ENCODE measurements around the gene BBS2. TPM values are rescaled to one million over a fixed set of nuclear protein-coding genes. Genes with fewer than 3 reads are reported as not detected.

BBS2 gene
- total and polyA plus RNA-seq, 4 donors: 7.1 to 13.8 (median 11.1) TPM

DNA sequence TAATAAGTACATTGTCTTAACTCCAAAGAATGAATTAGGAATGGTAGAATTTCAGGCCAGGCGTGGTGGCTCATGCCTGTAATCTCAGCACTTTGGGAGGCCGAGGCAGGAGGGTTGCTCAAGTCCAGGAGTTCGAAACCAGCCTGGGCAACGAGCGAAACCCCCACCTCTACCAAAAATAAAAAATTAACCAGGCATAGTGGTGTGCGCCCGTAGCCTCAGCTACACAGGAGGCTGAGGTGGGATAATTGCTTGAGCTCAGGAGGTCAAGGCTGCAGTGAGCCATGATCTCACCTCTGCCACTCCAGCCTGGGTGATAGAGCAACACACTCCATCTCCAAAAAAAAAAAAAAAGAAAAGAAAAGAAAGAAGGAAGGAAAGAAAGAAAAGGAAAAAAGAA lies 18.5 kb upstream of the BBS2 start (continued):
- TF ChIP-seq GABPA (IDR thresholded peaks at IDR 0.05 in 1 of 2, conservative IDR thresholded peaks at IDR 0.05 in 1 of 2) (no peak), HNF4A (conservative IDR thresholded peaks at IDR 0.05) (no peak), FOXA1 (IDR thresholded peaks at IDR 0.05) (no peak), NR2F2 (IDR thresholded peaks at IDR 0.05) (no peak)

GRCh38 chr16:56534847-56535383 lies 15.1 kb upstream of the BBS2 start:
- no peak overlapping the region for H3K9ac ChIP-seq (ENCODE audit: low read depth in 1 of 2, low read length in 2 of 2)
- H3K9me3 ChIP-seq (ENCODE audit: control insufficient read depth in 4 of 4, low read length in 3 of 4): no peaks in the 10 kb centered on the region
- no peaks in the 10 kb centered on the region for H3K36me3 ChIP-seq (ENCODE audit: control insufficient read depth in 4 of 4, insufficient read depth in 3 of 4, low read depth in 1 of 4, low read length in 3 of 4)
- H3K4me1 ChIP-seq (ENCODE audit: control insufficient read depth in 4 of 4, insufficient read depth in 4 of 4, low read length in 3 of 4): no peaks in the 10 kb centered on the region
- TF ChIP-seq ATF3 (IDR thresholded peaks at IDR 0.05) (no peak), HNF4A (conservative IDR thresholded peaks at IDR 0.05) (no peak), FOXA2 (IDR thresholded peaks at IDR 0.05) (no peak), RXRA (IDR thresholded peaks at IDR 0.05) (no peak)
- TF ChIP-seq, protein P1, sequence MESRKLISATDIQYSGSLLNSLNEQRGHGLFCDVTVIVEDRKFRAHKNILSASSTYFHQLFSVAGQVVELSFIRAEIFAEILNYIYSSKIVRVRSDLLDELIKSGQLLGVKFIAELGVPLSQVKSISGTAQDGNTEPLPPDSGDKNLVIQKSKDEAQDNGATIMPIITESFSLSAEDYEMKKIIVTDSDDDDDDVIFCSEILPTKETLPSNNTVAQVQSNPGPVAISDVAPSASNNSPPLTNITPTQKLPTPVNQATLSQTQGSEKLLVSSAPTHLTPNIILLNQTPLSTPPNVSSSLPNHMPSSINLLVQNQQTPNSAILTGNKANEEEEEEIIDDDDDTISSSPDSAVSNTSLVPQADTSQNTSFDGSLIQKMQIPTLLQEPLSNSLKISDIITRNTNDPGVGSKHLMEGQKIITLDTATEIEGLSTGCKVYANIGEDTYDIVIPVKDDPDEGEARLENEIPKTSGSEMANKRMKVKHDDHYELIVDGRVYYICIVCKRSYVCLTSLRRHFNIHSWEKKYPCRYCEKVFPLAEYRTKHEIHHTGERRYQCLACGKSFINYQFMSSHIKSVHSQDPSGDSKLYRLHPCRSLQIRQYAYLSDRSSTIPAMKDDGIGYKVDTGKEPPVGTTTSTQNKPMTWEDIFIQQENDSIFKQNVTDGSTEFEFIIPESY (IDR thresholded peaks at IDR 0.05): no peak
- 89% methylated on average over 8 of the region's 8 CpGs for WGBS
- H3K27ac ChIP-seq (ENCODE audit: low read depth in 1 of 2, low read length in 2 of 2): no peak overlapping the region
- H3K4me3 ChIP-seq (ENCODE audit: low read depth in 1 of 3, low read length in 3 of 3): no peak overlapping the region
- no peak for DNase-seq (ENCODE audit: low spot score)
- H3K27me3 ChIP-seq (ENCODE audit: control insufficient read depth in 4 of 4, insufficient read depth in 4 of 4, low read length in 3 of 4): no peaks in the 10 kb centered on the region

DNA sequence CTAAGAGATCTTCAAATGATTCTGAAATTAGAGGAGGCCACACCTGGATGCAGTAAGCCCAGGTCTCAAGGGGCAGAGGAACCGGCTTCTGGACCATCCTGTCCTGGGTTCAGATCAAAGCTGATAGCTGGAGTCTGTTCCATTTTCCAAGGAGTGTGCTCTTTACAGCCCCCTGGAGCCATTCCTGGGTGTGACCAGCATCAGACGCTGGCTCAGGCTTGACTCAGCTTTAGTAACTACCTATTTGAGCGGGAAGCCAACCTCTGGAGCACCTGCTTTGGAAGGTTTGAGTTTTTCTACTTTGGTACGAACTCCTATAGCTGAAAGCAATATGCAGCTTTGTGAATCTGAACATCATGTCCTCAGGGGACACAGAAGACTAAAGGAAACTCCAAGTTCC lies 12.9 kb upstream of the BBS2 start:
- H3K9me3 ChIP-seq (ENCODE audit: control insufficient read depth in 4 of 4, low read length in 3 of 4): no peaks in the 10 kb centered on the region
- no peak overlapping the region for H3K4me3 ChIP-seq (ENCODE audit: low read depth in 1 of 3, low read length in 3 of 3)
- H3K36me3 ChIP-seq (ENCODE audit: control insufficient read depth in 4 of 4, insufficient read depth in 3 of 4, low read depth in 1 of 4, low read length in 3 of 4): no peaks in the 10 kb centered on the region
- no peaks in the 10 kb centered on the region for H3K4me1 ChIP-seq (ENCODE audit: control insufficient read depth in 4 of 4, insufficient read depth in 4 of 4, low read length in 3 of 4)
- WGBS: 78% methylated on average over 4 of the region's 4 CpGs
- H3K9ac ChIP-seq (ENCODE audit: low read depth in 1 of 2, low read length in 2 of 2): no peak overlapping the region
- TF ChIP-seq TAF1 (conservative IDR thresholded peaks at IDR 0.05): no peak
- TF ChIP-seq, protein P2, sequence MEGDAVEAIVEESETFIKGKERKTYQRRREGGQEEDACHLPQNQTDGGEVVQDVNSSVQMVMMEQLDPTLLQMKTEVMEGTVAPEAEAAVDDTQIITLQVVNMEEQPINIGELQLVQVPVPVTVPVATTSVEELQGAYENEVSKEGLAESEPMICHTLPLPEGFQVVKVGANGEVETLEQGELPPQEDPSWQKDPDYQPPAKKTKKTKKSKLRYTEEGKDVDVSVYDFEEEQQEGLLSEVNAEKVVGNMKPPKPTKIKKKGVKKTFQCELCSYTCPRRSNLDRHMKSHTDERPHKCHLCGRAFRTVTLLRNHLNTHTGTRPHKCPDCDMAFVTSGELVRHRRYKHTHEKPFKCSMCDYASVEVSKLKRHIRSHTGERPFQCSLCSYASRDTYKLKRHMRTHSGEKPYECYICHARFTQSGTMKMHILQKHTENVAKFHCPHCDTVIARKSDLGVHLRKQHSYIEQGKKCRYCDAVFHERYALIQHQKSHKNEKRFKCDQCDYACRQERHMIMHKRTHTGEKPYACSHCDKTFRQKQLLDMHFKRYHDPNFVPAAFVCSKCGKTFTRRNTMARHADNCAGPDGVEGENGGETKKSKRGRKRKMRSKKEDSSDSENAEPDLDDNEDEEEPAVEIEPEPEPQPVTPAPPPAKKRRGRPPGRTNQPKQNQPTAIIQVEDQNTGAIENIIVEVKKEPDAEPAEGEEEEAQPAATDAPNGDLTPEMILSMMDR (IDR thresholded peaks at IDR 0.05; ENCODE audit: low read depth, low read length, missing input control): no peak
- no peak for TF ChIP-seq RAD21 (IDR thresholded peaks at IDR 0.05)
- TF ChIP-seq YY1 (IDR thresholded peaks at IDR 0.05): no peak
- no peak for TF ChIP-seq MAX (IDR thresholded peaks at IDR 0.05)
- TF ChIP-seq, protein P1 (IDR thresholded peaks at IDR 0.05): no peak
- TF ChIP-seq GABPA (IDR thresholded peaks at IDR 0.05 in 1 of 2, conservative IDR thresholded peaks at IDR 0.05 in 1 of 2): no peak
- TF ChIP-seq RXRA (IDR thresholded peaks at IDR 0.05): no peak
- no peaks in the 10 kb centered on the region for H3K27me3 ChIP-seq (ENCODE audit: control insufficient read depth in 4 of 4, insufficient read depth in 4 of 4, low read length in 3 of 4)
- no peak overlapping the region for H3K27ac ChIP-seq (ENCODE audit: low read depth in 1 of 2, low read length in 2 of 2)
- DNase-seq (ENCODE audit: low spot score): no peak

Measured in liver (tissue), 9 donors.